Stimulated activated CD4-positive, alpha-beta T cell treated with anti-CD3 and anti-CD28 coated beads, Interleukin-1b, Interleukin-23, amount 100 ng/mL, for 24 hours (primary cell): ENCODE results near the gene EPN1.
A peak's percentile ranks its signal among the peaks of the same experiment; 100 is the strongest.

Experiments
- DNase-seq, 4 experiments: peaks; one replicate each; pipeline ENCODE4 v3.0.0-alpha.2; 2020; ENCODE audit warnings: low read depth in 4 of 4, low spot score in 1 of 4

EPN1 gene

GRCh38 chr19:55692681-55693081, 17.7 kb downstream of the EPN1 start:
- no peak for DNase-seq

GRCh38 chr19:55693336-55693974, 18.4 kb downstream of the EPN1 start:
- DNase-seq: no peak

GRCh38 chr19:55694241-55694655, 19.2 kb downstream of the EPN1 start:
- no peak for DNase-seq

GRCh38 chr19:55694656-55695491, 19.8 kb downstream of the EPN1 start:
- no peak for DNase-seq

GRCh38 chr19:55695511-55696290, 20.7 kb downstream of the EPN1 start:
- no peak for DNase-seq

GRCh38 chr19:55696301-55697068, 21.5 kb downstream of the EPN1 start:
- no peak for DNase-seq

- DNase-seq: no peak
Observed at GRCh38 chr19:55697069-55697440, 22.0 kb downstream of the EPN1 start.

- no peak for DNase-seq
Observed at GRCh38 chr19:55697698-55698097, 22.7 kb downstream of the EPN1 start.

- no peak for DNase-seq
Observed at GRCh38 chr19:55698256-55698655, 23.2 kb downstream of the EPN1 start.

- no peak for DNase-seq
Observed at GRCh38 chr19:55699221-55699620, 24.2 kb downstream of the EPN1 start.

- DNase-seq: no peak
Observed at GRCh38 chr19:55700813-55701212, 25.8 kb downstream of the EPN1 start.

GRCh38 chr19:55702131-55702627, 27.2 kb downstream of the EPN1 start:
- DNase-seq: no peak

- DNase-seq: peak in 3 of 4 experiments; percentile 36 to 43 (median 42)
Observed at GRCh38 chr19:55703790-55704215, 28.8 kb downstream of the EPN1 start.

GRCh38 chr19:55704494-55705245, 29.6 kb downstream of the EPN1 start:
- no peak for DNase-seq

- no peak for DNase-seq
Observed at GRCh38 chr19:55705972-55706371, 30.9 kb downstream of the EPN1 start.

GRCh38 chr19:55711719-55712118, 36.7 kb downstream of the EPN1 start:
- DNase-seq: no peak

GRCh38 chr19:55712804-55713631, 38.0 kb downstream of the EPN1 start:
- no peak for DNase-seq

GRCh38 chr19:55716531-55716930, 41.5 kb downstream of the EPN1 start:
- DNase-seq: no peak

GRCh38 chr19:55717251-55717650, 42.2 kb downstream of the EPN1 start:
- no peak for DNase-seq
